ENCODE measurements around the gene DVL3.
"Not testable (repeated sequence)": the region's sequence is repeated elsewhere in the genome, so short reads cannot be mapped to it uniquely, and the experiment has no call there.

DVL3 gene

DNA sequence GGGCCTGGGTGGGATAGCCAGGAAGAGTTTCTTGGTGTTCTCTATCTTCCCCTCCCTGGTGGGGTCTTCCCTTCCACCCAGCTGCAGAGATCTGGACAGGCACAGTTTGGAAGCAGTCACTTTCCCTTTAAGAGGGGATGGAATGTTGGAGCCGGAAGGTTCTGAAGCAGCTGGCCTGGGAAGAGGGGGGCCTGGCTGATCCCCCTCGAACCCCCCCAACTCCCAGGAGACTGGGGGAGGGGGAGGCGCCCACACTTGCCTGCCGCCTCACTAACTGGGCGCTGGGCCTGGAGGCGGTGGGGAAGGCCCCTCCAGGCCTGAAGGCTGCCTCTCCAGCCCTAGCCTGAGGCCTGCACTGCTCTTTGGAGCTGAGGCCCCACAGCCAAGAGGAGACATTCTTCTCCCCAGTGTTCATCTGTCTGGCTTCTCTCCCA lies 1.4 kb downstream of the DVL3 start:
- no peak for DNase-seq

DNA sequence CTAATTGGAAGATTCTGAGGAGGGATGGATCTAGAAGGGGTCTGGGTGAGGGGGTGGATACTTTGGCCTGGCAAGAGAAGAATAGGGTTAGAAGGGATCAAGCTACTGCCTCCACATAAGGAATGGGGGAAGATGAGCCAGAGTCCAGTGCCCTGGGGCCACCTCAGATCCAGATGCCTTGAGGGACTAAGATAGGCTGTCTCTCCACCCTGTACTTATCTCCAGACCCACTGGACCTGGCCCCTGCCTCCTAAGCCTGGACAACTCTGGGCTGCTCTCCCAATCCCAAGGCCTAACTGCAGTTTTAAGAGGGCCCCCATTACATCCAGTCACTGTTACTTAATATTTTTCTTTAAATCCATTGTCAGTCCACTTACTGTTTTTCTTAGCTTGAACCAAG lies 2.0 kb downstream of the DVL3 start:
- DNase-seq = no peak

DNA sequence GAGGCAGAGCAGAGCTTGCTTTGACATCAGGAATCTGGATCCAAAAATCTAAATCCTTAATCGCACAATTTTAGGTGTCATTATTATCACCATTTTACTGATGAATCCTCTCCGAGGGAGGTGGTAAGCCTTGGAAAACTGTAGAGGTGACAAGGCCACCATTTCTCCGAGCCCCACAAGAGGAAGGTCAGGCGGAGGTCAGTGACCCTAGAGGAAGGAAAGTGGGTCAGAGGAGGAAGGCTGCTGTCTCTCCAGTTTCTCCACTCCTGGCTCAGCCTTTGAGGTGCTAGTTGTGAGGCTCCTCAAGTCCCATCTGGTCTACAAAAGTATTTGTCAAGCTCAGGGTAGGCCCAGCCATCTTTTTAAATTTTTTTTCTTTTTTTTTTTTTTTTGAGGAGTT lies 3.2 kb downstream of the DVL3 start:
- no peak for DNase-seq

DNA sequence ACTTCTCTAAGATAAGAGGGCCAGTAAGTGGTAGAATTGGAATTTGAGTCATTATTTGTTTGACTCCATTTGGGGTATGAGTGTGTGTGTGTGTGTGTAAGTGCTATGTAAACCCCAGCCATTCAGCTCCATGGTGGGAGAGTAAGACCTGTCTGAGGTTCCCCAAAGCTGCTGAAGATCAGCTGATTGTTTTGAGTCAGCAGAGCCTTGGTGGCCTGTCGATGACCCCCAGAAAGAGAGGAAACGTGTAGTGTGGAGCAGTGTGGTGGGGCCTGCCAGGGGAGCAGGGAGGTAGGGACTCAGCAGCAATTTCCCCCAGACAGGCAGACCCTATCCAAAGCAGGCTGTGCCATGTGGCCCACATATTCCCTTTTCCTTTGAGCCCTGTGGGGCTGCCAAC lies 5.3 kb downstream of the DVL3 start:
- DNase-seq = peak in 1 of 5 experiments; percentile 60

DNA sequence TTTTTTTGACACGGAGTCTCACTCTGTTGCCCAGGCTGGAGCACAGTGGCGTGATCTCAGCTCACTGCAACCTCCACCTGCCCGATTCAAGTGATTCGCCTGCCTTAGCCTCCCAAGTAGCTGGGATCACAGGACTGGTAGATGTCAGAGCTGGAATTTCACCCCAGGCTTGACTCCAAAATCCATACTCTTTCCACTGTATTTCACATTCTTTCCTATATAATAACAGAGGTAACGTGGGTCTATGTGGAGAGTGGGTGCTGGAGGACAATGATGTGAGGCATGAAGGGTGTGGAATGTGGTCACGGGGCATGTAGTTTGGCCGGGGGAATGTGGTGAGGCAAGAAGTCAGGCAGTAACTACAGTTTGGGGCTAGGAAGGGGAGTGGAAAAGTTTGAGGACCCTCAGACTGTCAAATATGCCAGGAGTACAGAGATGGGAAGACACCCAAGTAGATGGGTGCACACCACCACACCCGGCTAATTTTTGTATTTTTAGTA lies 7.4 kb downstream of the DVL3 start:
- not testable (repeated sequence) for DNase-seq

- no peak for DNase-seq
Observed at GRCh38 chr3:184164648-184165330, 9.6 kb downstream of the DVL3 start.

- DNase-seq = no peak
Observed at GRCh38 chr3:184165543-184165942, 10.4 kb downstream of the DVL3 start.

GRCh38 chr3:184166671-184167070 lies 11.5 kb downstream of the DVL3 start:
- no peak for DNase-seq

- no peak for DNase-seq
Observed at GRCh38 chr3:184167786-184168185, 12.6 kb downstream of the DVL3 start.

DNA sequence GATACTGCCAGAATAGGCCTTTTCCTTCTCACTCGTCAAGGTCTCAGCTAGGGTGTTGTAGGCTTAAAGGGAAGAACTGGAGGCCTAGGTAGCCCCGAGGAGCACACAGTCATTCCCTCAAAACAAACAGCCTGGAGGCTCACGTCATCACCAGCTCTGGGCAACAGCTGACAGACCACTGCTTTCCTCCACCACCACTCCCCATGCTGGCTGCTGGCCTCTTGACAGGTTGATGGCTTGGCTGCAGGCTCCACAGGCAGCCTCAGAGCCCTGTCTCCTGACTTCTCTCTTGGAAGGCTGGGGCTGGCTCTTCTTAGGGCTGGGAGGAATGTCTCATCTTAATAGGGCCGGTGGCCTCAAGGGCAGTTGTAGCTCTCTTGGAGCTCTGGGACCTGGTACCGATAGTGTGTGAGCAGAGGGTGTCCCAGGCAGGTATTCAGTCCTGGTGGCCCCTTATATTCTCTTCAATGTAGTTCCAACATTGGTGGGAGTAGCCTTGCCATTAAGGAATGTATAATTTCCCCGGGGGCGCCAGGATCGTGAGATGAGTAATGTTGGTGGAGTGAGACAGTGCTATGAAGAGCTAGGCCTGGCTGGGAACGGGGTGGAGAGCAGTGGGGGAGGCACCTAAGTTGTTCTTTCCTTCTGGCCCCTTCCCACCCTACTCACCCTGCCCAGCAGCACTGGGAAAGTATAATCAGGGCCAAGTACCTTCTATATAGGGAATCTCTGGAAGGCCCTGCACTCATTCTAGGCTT lies 13.4 kb downstream of the DVL3 start:
- DNase-seq = no peak

- DNase-seq = no peak
Observed at GRCh38 chr3:184169896-184170875, 15.0 kb downstream of the DVL3 start.

- DNase-seq = no peak
Observed at GRCh38 chr3:184171562-184171961, 16.4 kb downstream of the DVL3 start.

GRCh38 chr3:184172681-184173373 lies 17.6 kb downstream of the DVL3 start:
- DNase-seq = no peak

GRCh38 chr3:184173374-184173722 lies 18.2 kb downstream of the DVL3 start:
- no peak for DNase-seq

GRCh38 chr3:184174284-184174645 lies 19.1 kb downstream of the DVL3 start:
- peak in 1 of 5 experiments; percentile 29 for DNase-seq

DNA sequence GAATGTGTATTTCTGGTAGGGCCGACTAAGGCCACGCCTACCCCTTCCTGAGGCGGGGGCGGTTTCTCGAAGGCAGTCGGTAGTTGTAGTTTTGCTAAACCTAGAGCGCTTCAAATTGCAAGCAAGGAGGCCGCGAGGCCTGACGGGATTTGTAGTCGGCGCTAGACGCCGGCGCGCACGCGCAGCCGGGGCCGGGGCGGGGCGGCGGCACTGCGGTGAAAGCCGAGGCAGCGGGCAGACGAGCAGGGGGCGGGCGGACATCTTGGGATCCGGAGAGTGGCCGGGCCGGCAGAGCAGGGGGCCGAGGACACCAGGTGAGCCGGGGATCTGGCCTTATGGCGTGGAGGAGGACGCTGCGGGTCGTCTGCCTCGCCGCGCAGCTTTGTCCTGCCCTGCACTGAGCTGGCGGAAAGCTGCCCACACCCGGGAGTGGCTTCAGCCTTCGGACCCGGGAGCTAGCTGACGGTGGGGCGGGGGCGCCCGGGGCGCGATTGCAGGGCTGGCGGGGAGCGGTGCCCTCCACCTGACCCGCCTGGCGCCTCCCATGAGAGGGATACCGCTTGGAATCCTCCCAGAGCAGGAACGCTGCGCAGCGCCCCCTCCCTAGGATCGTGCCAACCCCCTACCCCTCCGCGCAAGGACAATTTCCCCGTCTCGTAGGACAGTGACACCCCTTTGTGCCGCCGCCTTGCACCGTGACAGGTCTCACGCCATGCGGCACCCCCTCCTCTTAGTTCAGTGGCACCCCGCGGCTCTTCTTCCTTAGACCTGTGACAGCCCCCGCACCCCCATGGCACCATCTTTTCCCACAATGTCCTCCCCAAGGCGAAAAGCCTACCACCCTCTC lies 19.7 kb downstream of the DVL3 start, which contains the start of gene AP2M1:
Gene AP2M1 (plus strand): TSS at position 210 of the 847 bp plus-strand sequence. CDS start 2,139 bp downstream, outside the sequence.
- peak; percentile 95 to 99 (median 97) for DNase-seq

- no peak for DNase-seq
Observed at GRCh38 chr3:184175506-184175905, 20.3 kb downstream of the DVL3 start.

DNA sequence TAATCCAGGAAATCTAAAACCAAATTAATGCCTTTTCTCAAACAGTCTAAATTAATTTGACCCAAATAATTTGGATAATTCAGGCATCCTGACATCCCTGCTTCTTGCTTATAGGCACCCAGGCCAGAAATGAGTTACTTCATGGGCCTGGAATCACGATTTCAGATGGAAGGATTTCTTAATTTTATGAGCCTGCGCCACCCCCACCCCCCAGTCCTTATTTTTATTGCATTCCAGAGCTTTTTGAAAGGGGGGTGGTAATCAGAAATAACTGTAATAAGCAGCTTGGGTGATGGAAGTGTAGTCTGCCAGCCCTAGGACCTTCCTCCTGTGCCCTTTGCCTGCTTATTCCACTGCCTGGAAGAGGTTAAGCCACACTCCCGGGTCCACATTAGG lies 20.8 kb downstream of the DVL3 start:
- DNase-seq = no peak

GRCh38 chr3:184176377-184177330 lies 21.5 kb downstream of the DVL3 start:
- DNase-seq = no peak

DNA sequence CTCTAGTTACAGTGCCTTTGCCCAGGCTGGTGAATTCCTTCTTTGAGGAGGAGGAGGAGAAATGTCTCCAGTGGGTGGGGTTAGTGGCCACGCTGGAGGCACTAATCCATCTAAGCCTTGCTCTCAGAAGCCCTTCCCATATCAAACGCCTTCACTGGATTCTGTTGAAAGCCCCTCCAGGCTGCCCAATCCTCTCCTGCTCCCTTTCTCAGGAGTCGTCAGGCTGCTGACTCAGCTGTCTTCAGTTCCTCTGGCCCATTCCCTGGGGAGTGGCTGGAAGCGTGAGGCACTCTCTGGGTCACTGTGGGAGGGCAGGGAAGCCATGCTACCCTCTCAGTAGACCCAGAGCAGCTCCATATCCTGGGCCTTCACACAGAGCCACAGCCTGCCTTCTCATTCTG lies 22.2 kb downstream of the DVL3 start:
- no peak for DNase-seq
